ENCODE results near the gene CDYL2. TPM values are rescaled to one million over a fixed set of nuclear protein-coding genes. Genes with fewer than 3 reads are reported as not detected.

Gene CDYL2
- total RNA-seq, 6 experiments from 2014 or later: 15.4 to 22.5 (median 20.6) TPM

DNA sequence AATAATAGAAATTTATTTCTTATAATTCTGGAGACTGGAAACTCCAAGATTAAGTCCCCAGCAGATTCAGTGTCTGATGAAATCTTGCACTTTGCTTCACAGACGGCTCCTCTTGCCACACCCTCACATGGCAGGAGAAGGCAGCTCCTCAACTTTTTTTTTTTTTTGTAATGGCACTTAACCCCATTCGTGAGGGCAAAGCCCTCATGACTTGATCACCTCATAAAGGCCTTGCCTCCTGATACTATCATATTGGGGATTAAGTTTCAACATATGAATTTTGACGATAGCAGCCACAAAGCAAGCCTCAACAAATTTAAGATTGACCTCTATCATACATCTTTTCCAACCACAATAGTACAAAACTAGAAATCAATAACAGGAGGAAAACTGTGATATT, 42.3 kb upstream of the CDYL2 start:
- no peaks in the 10 kb centered on the region for H3K4me1 Mint-ChIP-seq (ENCODE audit: low read depth)
- TF ChIP-seq, protein P1, sequence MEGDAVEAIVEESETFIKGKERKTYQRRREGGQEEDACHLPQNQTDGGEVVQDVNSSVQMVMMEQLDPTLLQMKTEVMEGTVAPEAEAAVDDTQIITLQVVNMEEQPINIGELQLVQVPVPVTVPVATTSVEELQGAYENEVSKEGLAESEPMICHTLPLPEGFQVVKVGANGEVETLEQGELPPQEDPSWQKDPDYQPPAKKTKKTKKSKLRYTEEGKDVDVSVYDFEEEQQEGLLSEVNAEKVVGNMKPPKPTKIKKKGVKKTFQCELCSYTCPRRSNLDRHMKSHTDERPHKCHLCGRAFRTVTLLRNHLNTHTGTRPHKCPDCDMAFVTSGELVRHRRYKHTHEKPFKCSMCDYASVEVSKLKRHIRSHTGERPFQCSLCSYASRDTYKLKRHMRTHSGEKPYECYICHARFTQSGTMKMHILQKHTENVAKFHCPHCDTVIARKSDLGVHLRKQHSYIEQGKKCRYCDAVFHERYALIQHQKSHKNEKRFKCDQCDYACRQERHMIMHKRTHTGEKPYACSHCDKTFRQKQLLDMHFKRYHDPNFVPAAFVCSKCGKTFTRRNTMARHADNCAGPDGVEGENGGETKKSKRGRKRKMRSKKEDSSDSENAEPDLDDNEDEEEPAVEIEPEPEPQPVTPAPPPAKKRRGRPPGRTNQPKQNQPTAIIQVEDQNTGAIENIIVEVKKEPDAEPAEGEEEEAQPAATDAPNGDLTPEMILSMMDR (IDR thresholded peaks at IDR 0.05): no peak
- peaks cover 10% of the 10 kb centered on the region; the same call in 1 of the 2 replicates for H3K36me3 Mint-ChIP-seq (ENCODE audit: low read depth)
- H3K4me3 Mint-ChIP-seq: no peak overlapping the region
- peaks cover 5% of the 10 kb centered on the region for H3K27me3 Mint-ChIP-seq (ENCODE audit: insufficient read depth)
- no peak overlapping the region for H3K27ac Mint-ChIP-seq
- peaks cover 13% of the 10 kb centered on the region for H3K9me3 Mint-ChIP-seq
- DNase-seq: no peak

DNA sequence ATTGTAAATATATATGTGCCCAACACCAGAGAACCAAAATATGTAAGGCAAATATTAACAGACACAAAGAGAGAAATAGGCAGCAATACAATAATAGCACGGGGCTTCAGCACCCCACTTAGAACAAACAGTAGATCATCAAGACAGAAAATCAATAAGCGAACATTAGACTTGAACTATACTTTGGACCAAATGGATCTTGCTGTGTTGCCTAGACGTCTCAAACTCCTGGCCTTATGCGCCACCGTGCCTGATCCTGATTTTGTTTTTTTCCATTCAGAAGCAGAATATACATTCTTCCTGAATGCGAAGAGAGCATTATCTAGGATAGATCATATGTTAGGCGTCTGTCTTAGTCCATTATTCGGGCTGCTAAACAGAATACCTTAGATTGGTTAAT, 41.9 kb upstream of the CDYL2 start:
- Mint-ChIP-seq H3K36me3 (ENCODE audit: low read depth) (peaks cover 10% of the 10 kb centered on the region; the same call in 1 of the 2 replicates), H3K9me3 (peaks cover 13% of the 10 kb centered on the region), H3K4me3 (no peak overlapping the region), H3K27me3 (ENCODE audit: insufficient read depth) (peaks cover 2% of the 10 kb centered on the region), H3K27ac (no peak overlapping the region), H3K4me1 (ENCODE audit: low read depth) (no peaks in the 10 kb centered on the region)
- DNase-seq: no peak
- TF ChIP-seq, protein P1 (IDR thresholded peaks at IDR 0.05): no peak

- DNase-seq: no peak
- TF ChIP-seq, protein P1 (IDR thresholded peaks at IDR 0.05): no peak
- peaks cover 13% of the 10 kb centered on the region for H3K9me3 Mint-ChIP-seq
- peaks cover 10% of the 10 kb centered on the region; the same call in 1 of the 2 replicates for H3K36me3 Mint-ChIP-seq (ENCODE audit: low read depth)
- peaks cover 6% of the 10 kb centered on the region for H3K27me3 Mint-ChIP-seq (ENCODE audit: insufficient read depth)
- no peak overlapping the region for H3K4me3 Mint-ChIP-seq
- no peaks in the 10 kb centered on the region for H3K4me1 Mint-ChIP-seq (ENCODE audit: low read depth)
- no peak overlapping the region for H3K27ac Mint-ChIP-seq
These were observed 40.0 kb upstream of the CDYL2 start for GRCh38 chr16:80844395-80844794.

- TF ChIP-seq, protein P1 (IDR thresholded peaks at IDR 0.05): no peak
- Mint-ChIP-seq H3K27me3 (ENCODE audit: insufficient read depth) (peaks cover 11% of the 10 kb centered on the region), H3K27ac (no peak overlapping the region), H3K4me1 (ENCODE audit: low read depth) (no peaks in the 10 kb centered on the region), H3K36me3 (ENCODE audit: low read depth) (peaks cover 10% of the 10 kb centered on the region; the same call in 1 of the 2 replicates), H3K4me3 (no peak overlapping the region), H3K9me3 (peaks cover 13% of the 10 kb centered on the region)
- DNase-seq: no peak
These were observed 36.8 kb upstream of the CDYL2 start for GRCh38 chr16:80841231-80841630.

DNA sequence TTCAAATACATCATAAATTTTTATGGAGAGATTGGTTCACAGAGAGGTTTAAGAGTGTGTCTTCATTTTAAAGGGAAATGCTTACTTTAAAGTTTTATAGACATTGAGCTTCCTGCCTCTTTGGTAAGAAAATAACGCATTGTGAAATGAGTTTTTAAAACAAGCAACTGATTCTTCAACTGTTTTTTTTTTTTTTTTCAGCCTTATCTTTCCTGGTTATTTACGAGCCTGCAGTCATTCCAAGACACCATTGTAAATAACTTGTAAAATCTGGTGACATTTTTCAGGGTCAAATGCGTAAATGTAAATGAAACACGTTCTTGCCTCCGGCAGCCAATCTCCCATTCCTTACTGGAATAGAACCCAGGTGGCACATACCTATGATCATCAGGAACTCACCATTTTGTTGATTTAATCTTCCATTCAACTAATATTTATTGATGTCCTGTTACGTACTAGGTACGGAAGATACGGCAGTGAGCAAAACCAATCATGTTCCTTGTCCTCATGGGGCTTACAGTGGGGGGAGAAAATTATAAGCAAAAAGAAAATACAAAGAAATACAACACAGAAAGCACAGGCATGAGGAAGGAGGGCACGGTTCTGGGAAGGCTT, 33.2 kb upstream of the CDYL2 start:
- Mint-ChIP-seq H3K4me1 (ENCODE audit: low read depth) (no peaks in the 10 kb centered on the region), H3K27ac (no peak overlapping the region), H3K9me3 (no peaks in the 10 kb centered on the region; the same call in 1 of the 2 replicates), H3K27me3 (ENCODE audit: insufficient read depth) (peaks cover 9% of the 10 kb centered on the region), H3K36me3 (ENCODE audit: low read depth) (no peaks in the 10 kb centered on the region), H3K4me3 (no peak overlapping the region)
- DNase-seq: no peak
- TF ChIP-seq, protein P1 (IDR thresholded peaks at IDR 0.05): no peak

Data from HFFc6 (cell line).